ENCODE data around the gene CELA3B. TPM values are rescaled to one million over a fixed set of nuclear protein-coding genes. Genes with fewer than 3 reads are reported as not detected.

Gene CELA3B
- total and polyA plus RNA-seq, 2 of the 13 experiments (the other 11 are each of a cell fraction or from before 2014, with no cell fraction given), result 0.34 TPM; not detected in 1

DNA sequence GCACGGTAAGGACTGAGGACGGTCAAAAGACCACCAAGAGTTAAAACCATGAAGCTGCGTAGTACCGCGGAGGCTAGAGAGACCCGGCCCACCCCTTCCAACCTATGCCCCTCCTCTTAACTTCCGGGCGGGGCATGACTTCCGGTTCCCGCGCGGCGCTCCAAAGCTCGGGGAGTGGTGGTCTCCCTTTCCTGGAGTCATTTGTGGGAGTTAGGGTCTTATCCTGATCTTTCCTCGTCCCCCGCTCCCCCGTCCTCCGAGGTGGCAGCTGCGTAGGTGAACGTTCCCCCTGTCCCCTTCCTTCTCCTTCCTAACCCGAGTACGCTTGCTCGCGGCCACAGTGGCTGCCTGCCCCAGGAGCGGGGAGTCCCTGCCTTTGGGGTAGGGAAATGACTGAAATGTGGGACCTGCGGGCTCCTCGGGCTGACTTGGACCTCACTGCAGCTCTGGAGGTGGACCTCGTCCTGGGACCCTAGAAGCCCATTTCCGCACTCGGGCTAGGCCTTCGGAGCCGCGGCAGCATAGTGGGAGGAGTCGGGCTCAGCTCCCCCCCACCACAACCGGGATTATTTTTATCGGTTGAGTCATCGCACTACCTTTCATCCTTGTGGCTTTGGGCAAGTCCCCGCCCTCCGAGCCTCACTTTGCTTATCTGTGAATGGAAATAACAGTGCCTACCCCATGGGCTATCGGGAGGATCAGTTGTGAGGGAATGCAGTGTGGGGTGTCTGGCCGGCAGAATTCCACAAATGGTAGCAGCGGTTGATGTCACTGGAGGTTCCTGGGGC is 48.7 kb downstream of the CELA3B start (continued):
- TF ChIP-seq, protein P1, sequence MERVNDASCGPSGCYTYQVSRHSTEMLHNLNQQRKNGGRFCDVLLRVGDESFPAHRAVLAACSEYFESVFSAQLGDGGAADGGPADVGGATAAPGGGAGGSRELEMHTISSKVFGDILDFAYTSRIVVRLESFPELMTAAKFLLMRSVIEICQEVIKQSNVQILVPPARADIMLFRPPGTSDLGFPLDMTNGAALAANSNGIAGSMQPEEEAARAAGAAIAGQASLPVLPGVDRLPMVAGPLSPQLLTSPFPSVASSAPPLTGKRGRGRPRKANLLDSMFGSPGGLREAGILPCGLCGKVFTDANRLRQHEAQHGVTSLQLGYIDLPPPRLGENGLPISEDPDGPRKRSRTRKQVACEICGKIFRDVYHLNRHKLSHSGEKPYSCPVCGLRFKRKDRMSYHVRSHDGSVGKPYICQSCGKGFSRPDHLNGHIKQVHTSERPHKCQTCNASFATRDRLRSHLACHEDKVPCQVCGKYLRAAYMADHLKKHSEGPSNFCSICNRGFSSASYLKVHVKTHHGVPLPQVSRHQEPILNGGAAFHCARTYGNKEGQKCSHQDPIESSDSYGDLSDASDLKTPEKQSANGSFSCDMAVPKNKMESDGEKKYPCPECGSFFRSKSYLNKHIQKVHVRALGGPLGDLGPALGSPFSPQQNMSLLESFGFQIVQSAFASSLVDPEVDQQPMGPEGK (CRISPR knock-in tag; IDR thresholded peaks at IDR 0.05), result peak; percentile 69
- peak; percentile 52 for TF ChIP-seq ZBTB7B (CRISPR knock-in tag; IDR thresholded peaks at IDR 0.05)
- TF ChIP-seq MED13 (CRISPR knock-in tag; IDR thresholded peaks at IDR 0.05), result 0 out of 2 replicates have a peak, but pooled peaks have one; percentile 50
- peak; percentile 92 for TF ChIP-seq THAP11 (CRISPR knock-in tag; IDR thresholded peaks at IDR 0.05)
- TF ChIP-seq GTF3A (CRISPR knock-in tag; conservative IDR thresholded peaks at IDR 0.05), result peak; percentile 76; the same call in 1 of the 2 replicates
- TF ChIP-seq, protein P2, sequence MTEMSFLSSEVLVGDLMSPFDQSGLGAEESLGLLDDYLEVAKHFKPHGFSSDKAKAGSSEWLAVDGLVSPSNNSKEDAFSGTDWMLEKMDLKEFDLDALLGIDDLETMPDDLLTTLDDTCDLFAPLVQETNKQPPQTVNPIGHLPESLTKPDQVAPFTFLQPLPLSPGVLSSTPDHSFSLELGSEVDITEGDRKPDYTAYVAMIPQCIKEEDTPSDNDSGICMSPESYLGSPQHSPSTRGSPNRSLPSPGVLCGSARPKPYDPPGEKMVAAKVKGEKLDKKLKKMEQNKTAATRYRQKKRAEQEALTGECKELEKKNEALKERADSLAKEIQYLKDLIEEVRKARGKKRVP (CRISPR knock-in tag; IDR thresholded peaks at IDR 0.05), result peak in 1 of 2 experiments; percentile 50; a peak in 2 of 4 replicates
- TF ChIP-seq ZNF263 (CRISPR knock-in tag; IDR thresholded peaks at IDR 0.05), result peak; percentile 34; the same call in 1 of the 2 replicates
- TF ChIP-seq ZNF468 (CRISPR knock-in tag; IDR thresholded peaks at IDR 0.05), result 0 out of 2 replicates have a peak, but pooled peaks have one; percentile 84
- peak; percentile 29; the same call in 1 of the 2 replicates for TF ChIP-seq SOX5 (CRISPR knock-in tag; IDR thresholded peaks at IDR 0.05; ENCODE audit: borderline replicate concordance)
- TF ChIP-seq HNF4G (IDR thresholded peaks at IDR 0.05; ENCODE audit: borderline replicate concordance, low read depth, low read length), result peak; percentile 71; the same call in 1 of the 2 replicates
- TF ChIP-seq HNF4G (CRISPR knock-in tag; IDR thresholded peaks at IDR 0.05; ENCODE audit: borderline replicate concordance, low read depth), result no peak; the same call in 1 of the 2 replicates
- TF ChIP-seq, protein P3, sequence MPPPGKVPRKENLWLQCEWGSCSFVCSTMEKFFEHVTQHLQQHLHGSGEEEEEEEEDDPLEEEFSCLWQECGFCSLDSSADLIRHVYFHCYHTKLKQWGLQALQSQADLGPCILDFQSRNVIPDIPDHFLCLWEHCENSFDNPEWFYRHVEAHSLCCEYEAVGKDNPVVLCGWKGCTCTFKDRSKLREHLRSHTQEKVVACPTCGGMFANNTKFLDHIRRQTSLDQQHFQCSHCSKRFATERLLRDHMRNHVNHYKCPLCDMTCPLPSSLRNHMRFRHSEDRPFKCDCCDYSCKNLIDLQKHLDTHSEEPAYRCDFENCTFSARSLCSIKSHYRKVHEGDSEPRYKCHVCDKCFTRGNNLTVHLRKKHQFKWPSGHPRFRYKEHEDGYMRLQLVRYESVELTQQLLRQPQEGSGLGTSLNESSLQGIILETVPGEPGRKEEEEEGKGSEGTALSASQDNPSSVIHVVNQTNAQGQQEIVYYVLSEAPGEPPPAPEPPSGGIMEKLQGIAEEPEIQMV (CRISPR knock-in tag; IDR thresholded peaks at IDR 0.05; ENCODE audit: low read depth), result no peak
- no peak; the same call in 1 of the 2 replicates for TF ChIP-seq SMYD3 (CRISPR knock-in tag; IDR thresholded peaks at IDR 0.05)
- 0 out of 2 replicates have a peak, but pooled peaks have one; percentile 46 for TF ChIP-seq ZNF34 (CRISPR knock-in tag; IDR thresholded peaks at IDR 0.05; ENCODE audit: borderline replicate concordance)
- TF ChIP-seq, protein P4, sequence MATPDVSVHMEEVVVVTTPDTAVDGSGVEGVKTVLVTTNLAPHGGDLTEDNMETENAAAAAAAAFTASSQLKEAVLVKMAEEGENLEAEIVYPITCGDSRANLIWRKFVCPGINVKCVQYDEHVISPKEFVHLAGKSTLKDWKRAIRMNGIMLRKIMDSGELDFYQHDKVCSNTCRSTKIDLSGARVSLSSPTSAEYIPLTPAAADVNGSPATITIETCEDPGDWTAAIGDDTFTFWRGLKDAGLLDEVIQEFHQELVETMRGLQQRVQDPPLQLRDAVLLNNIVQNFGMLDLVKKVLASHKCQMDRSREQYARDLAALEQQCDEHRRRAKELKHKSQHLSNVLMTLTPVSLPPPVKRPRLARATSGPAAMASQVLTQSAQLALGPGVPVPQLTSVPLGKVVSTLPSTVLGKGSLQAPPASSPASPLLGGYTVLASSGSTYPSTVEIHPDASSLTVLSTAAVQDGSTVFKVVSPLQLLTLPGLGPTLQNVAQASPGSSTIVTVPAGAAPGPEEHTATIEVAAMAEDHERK (CRISPR knock-in tag; IDR thresholded peaks at IDR 0.05; ENCODE audit: low read depth), result 0 out of 2 replicates have a peak, but pooled peaks have one; percentile 22
- peak; percentile 85; the same call in 1 of the 2 replicates for TF ChIP-seq ELF4 (CRISPR knock-in tag; IDR thresholded peaks at IDR 0.05; ENCODE audit: borderline replicate concordance)
- TF ChIP-seq, protein P5, sequence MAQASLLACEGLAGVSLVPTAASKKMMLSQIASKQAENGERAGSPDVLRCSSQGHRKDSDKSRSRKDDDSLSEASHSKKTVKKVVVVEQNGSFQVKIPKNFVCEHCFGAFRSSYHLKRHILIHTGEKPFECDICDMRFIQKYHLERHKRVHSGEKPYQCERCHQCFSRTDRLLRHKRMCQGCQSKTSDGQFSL (CRISPR knock-in tag; IDR thresholded peaks at IDR 0.05), result peak; percentile 76
- TF ChIP-seq CBX2 (IDR thresholded peaks at IDR 0.05; ENCODE audit: low read depth, low read length), result no peak
- TF ChIP-seq CBX2 (CRISPR knock-in tag; IDR thresholded peaks at IDR 0.05; ENCODE audit: low read depth), result 0 out of 2 replicates have a peak, but pooled peaks have one; percentile 77
- no peak for TF ChIP-seq ZBTB1 (CRISPR knock-in tag; IDR thresholded peaks at IDR 0.05; ENCODE audit: borderline replicate concordance)

Measured in HepG2 (cell line).